ENCODE data around the gene CELF4. TPM values are rescaled to one million over a fixed set of nuclear protein-coding genes. Genes with fewer than 3 reads are reported as not detected.

Gene CELF4
- total RNA-seq, 1 experiment from 2014 or later = not detected

DNA sequence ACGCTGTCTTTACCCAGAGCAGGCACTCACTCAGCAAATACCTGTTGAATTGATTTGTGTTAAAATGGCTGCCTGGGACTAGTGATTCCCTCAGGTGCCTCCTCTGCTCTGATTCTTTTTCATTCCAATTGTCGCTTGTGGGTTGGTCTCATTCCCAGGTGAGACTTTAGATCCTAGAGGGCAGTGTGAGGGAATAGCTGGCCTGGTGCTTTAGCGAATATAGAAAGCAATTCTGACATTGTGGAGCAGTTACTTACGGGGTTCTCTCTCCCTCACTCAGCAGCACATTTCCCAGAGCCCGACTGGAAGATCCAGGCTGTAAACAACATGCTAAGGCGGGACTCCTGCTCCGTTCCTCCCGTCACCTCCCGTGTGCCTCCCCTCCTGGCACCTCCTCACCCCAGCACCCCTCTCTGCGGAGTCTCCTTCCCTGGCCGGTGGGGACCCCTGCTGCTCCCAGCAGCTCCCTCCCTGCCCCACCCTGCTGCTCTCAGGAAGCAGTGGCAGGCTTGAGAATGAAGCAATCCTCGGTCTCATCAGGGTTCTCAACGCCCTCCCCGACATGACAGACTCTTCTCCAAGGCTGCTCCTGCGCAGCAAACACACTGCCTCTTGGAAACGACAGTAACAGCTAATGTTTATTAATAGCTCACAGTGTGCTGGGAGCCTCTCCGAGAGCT lies 26.9 kb downstream of the CELF4 start:
- peaks cover 7% of the 10 kb centered on the region; the same call in 1 of the 2 replicates for H3K27me3 ChIP-seq (ENCODE audit: control insufficient read depth, insufficient read depth, low read length)
- no peaks in the 10 kb centered on the region for H3K4me1 ChIP-seq (ENCODE audit: control insufficient read depth, insufficient read depth, low read length)
- no peak overlapping the region for H3K27ac ChIP-seq (ENCODE audit: low read length)
- no peak overlapping the region for H3K4me3 ChIP-seq (ENCODE audit: low read depth in 2 of 2, low read length in 2 of 2)
- intact Hi-C loops (cut with micrococcal nuclease; ENCODE audit: unreplicated experiment) = loop anchor here (2.0 to 5.0 kb wide), 2 partner anchors 96 to 152 kb away; no protein-coding TSS in a partner anchor
- in situ Hi-C loops (cut with HindIII; ENCODE audit: low pct_unique_long_range_greater_than_20kb, low sequenced_read_pairs) = no loop called here
- no TSS peak for BruUV-seq (replicated peaks)
- ChIA-PET CTCF (no interaction called here), POLR2A (no interaction called here)
- ATAC-seq = no peak
- TF ChIP-seq, protein P1, sequence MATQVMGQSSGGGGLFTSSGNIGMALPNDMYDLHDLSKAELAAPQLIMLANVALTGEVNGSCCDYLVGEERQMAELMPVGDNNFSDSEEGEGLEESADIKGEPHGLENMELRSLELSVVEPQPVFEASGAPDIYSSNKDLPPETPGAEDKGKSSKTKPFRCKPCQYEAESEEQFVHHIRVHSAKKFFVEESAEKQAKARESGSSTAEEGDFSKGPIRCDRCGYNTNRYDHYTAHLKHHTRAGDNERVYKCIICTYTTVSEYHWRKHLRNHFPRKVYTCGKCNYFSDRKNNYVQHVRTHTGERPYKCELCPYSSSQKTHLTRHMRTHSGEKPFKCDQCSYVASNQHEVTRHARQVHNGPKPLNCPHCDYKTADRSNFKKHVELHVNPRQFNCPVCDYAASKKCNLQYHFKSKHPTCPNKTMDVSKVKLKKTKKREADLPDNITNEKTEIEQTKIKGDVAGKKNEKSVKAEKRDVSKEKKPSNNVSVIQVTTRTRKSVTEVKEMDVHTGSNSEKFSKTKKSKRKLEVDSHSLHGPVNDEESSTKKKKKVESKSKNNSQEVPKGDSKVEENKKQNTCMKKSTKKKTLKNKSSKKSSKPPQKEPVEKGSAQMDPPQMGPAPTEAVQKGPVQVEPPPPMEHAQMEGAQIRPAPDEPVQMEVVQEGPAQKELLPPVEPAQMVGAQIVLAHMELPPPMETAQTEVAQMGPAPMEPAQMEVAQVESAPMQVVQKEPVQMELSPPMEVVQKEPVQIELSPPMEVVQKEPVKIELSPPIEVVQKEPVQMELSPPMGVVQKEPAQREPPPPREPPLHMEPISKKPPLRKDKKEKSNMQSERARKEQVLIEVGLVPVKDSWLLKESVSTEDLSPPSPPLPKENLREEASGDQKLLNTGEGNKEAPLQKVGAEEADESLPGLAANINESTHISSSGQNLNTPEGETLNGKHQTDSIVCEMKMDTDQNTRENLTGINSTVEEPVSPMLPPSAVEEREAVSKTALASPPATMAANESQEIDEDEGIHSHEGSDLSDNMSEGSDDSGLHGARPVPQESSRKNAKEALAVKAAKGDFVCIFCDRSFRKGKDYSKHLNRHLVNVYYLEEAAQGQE (IDR thresholded peaks at IDR 0.05; ENCODE audit: insufficient read depth in 1 of 2, low read depth in 2 of 2, low read length in 1 of 2) = no peak
- no peak for DNase-seq (ENCODE audit: low read depth, low spot score)
- no peaks in the 10 kb centered on the region for H3K36me3 ChIP-seq (ENCODE audit: control insufficient read depth, insufficient read depth, low read length)
- no peaks in the 10 kb centered on the region for H3K9me3 ChIP-seq (ENCODE audit: control insufficient read depth, insufficient read depth, low read depth, low read length)

DNA sequence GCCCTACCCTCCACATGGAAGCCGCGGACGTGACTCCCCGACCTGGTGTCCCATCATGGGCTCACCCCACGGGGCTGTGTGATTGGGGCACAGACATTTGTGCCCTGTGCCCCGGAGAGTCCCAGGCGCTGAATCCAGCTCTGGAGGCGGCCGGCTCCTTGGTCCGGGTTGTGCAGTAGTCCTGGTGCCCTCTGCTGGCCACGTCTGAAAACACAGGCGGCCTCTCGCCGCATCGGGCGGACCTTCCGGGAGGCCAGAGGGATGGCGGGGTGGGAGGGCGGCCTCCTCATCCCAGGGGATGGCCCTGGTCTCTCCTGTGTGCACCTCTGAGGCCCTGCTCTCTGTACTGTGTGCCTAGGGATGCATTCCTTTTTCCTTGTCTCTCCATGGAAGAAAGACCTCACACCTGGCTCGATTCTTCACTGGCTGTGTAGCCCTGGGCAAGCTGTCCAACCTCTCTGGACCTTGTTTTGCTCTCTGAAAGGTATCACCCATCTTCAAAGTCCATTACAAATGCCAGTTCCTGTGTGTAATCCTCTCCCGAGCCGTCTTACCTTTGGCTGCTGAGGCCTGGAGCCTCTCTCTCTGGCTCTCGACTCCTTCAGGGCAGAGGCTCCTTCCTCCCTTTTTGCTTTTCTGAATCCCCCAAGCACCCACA lies 27.6 kb downstream of the CELF4 start:
- Histone ChIP-seq H3K9me3 (ENCODE audit: control insufficient read depth, insufficient read depth, low read depth, low read length) (no peaks in the 10 kb centered on the region), H3K27ac (ENCODE audit: low read length) (no peak overlapping the region), H3K4me3 (ENCODE audit: low read depth in 2 of 2, low read length in 2 of 2) (no peak overlapping the region), H3K27me3 (ENCODE audit: control insufficient read depth, insufficient read depth, low read length) (peaks cover 7% of the 10 kb centered on the region; the same call in 1 of the 2 replicates), H3K36me3 (ENCODE audit: control insufficient read depth, insufficient read depth, low read length) (no peaks in the 10 kb centered on the region), H3K4me1 (ENCODE audit: control insufficient read depth, insufficient read depth, low read length) (no peaks in the 10 kb centered on the region)
- POLR2A ChIA-PET = no interaction called here
- intact Hi-C loops (cut with micrococcal nuclease; ENCODE audit: unreplicated experiment) (loop anchor here (2.0 to 5.0 kb wide), 2 partner anchors 96 to 151 kb away; no protein-coding TSS in a partner anchor), in situ Hi-C loops (cut with HindIII; ENCODE audit: low pct_unique_long_range_greater_than_20kb, low sequenced_read_pairs) (no loop called here)
- peak; percentile 15 for DNase-seq (ENCODE audit: low read depth, low spot score)
- TF ChIP-seq, protein P2, sequence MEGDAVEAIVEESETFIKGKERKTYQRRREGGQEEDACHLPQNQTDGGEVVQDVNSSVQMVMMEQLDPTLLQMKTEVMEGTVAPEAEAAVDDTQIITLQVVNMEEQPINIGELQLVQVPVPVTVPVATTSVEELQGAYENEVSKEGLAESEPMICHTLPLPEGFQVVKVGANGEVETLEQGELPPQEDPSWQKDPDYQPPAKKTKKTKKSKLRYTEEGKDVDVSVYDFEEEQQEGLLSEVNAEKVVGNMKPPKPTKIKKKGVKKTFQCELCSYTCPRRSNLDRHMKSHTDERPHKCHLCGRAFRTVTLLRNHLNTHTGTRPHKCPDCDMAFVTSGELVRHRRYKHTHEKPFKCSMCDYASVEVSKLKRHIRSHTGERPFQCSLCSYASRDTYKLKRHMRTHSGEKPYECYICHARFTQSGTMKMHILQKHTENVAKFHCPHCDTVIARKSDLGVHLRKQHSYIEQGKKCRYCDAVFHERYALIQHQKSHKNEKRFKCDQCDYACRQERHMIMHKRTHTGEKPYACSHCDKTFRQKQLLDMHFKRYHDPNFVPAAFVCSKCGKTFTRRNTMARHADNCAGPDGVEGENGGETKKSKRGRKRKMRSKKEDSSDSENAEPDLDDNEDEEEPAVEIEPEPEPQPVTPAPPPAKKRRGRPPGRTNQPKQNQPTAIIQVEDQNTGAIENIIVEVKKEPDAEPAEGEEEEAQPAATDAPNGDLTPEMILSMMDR (IDR thresholded peaks at IDR 0.05) = peak; percentile 85
- no peak for TF ChIP-seq TCF7L2 (IDR thresholded peaks at IDR 0.05; ENCODE audit: low read depth, low read length)
- ATAC-seq = peak; percentile 94
- CTCF ChIA-PET = interaction anchor here (0.7 kb wide), 2 partner anchors 10 to 199 kb away, joined by 3 to 4 read pairs; no protein-coding TSS in a partner anchor
- BruUV-seq (replicated peaks) = no TSS peak

DNA sequence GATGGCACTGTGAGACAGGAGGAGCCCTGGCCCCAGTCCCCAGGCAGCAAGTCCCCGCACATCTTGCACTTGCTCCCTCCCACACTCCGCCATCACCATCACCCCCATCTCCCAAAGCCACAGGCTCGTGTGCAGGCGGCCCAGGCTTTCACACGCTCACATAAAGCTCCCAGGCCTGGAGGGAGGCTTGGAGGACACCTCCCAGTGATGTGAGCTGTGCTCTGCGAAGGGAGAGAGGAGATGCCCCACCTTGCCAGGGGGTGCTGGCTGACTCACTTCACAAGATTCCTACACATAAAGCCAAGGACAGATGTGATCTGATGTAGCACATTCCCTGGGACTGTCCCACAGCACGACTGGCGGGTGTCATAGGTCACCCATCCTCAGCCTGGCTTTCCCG lies 28.9 kb downstream of the CELF4 start:
- Histone ChIP-seq H3K36me3 (ENCODE audit: control insufficient read depth, insufficient read depth, low read length) (no peaks in the 10 kb centered on the region), H3K27me3 (ENCODE audit: control insufficient read depth, insufficient read depth, low read length) (peaks cover 5% of the 10 kb centered on the region; the same call in 1 of the 2 replicates), H3K4me1 (ENCODE audit: control insufficient read depth, insufficient read depth, low read length) (no peaks in the 10 kb centered on the region), H3K27ac (ENCODE audit: low read length) (no peak overlapping the region), H3K4me3 (ENCODE audit: low read depth in 2 of 2, low read length in 2 of 2) (no peak overlapping the region), H3K9me3 (ENCODE audit: control insufficient read depth, insufficient read depth, low read depth, low read length) (no peaks in the 10 kb centered on the region)
- no TSS peak for BruUV-seq (replicated peaks)
- ChIA-PET POLR2A (no interaction called here), CTCF (no interaction called here)
- no peak for DNase-seq (ENCODE audit: low read depth, low spot score)
- ATAC-seq = no peak
- in situ Hi-C loops (cut with HindIII; ENCODE audit: low pct_unique_long_range_greater_than_20kb, low sequenced_read_pairs) = no loop called here
- TF ChIP-seq, protein P1 (IDR thresholded peaks at IDR 0.05; ENCODE audit: insufficient read depth in 1 of 2, low read depth in 2 of 2, low read length in 1 of 2) = no peak
- TF ChIP-seq, protein P2 (IDR thresholded peaks at IDR 0.05) = no peak
- TF ChIP-seq SIN3A (IDR thresholded peaks at IDR 0.05; ENCODE audit: borderline replicate concordance, insufficient read depth, low read depth, low read length) (no peak), POLR2AphosphoS5 (IDR thresholded peaks at IDR 0.05; ENCODE audit: low read depth, low read length) (no peak), TCF7L2 (IDR thresholded peaks at IDR 0.05; ENCODE audit: low read depth, low read length) (no peak)
- intact Hi-C loops (cut with micrococcal nuclease; ENCODE audit: unreplicated experiment) = loop anchor here (5.0 kb wide), 1 partner anchor 94 kb away; no protein-coding TSS in a partner anchor
